HEK293 (cell line): ENCODE results near the gene ORMDL1.

Source experiments
- ZFP69B ChIP-seq: fragments of 450-650 bp; formaldehyde crosslinking; IDR thresholded peaks from 2 replicates; pipeline ENCODE4 v1.5.1; 2016; ENCODE audit warnings: missing biosample characterization, missing genetic modification characterization
- ZNF18 ChIP-seq: fragments of 450-650 bp; formaldehyde crosslinking; IDR thresholded peaks from 2 replicates; pipeline ENCODE4 v1.5.1; 2016; ENCODE audit warnings: missing biosample characterization, missing genetic modification characterization
- ZNF37A ChIP-seq: fragments of 450-650 bp; IDR thresholded peaks from 2 replicates; pipeline ENCODE4 v1.5.1; 2018; ENCODE audit warnings: missing biosample characterization, missing genetic modification characterization
- TF ChIP-seq, protein P1 (sequence below): fragments of 450-650 bp; formaldehyde crosslinking; IDR thresholded peaks from 2 replicates; pipeline ENCODE4 v1.5.1; 2016; ENCODE audit warnings: missing biosample characterization, missing genetic modification characterization
- TF ChIP-seq, protein P2 (sequence below): fragments of 450-650 bp; formaldehyde crosslinking; IDR thresholded peaks from 2 replicates; pipeline ENCODE4 v1.5.1; 2016; ENCODE audit warnings: missing biosample characterization, missing genetic modification characterization
- TF ChIP-seq, protein P3 (sequence below): fragments of 450-650 bp; formaldehyde crosslinking; IDR thresholded peaks from 2 replicates; pipeline ENCODE4 v1.5.1; 2016; ENCODE audit warnings: missing biosample characterization, missing genetic modification characterization

- no peak for TF ChIP-seq ZNF37A (tag by site-specific recombination)
- TF ChIP-seq, protein P1, sequence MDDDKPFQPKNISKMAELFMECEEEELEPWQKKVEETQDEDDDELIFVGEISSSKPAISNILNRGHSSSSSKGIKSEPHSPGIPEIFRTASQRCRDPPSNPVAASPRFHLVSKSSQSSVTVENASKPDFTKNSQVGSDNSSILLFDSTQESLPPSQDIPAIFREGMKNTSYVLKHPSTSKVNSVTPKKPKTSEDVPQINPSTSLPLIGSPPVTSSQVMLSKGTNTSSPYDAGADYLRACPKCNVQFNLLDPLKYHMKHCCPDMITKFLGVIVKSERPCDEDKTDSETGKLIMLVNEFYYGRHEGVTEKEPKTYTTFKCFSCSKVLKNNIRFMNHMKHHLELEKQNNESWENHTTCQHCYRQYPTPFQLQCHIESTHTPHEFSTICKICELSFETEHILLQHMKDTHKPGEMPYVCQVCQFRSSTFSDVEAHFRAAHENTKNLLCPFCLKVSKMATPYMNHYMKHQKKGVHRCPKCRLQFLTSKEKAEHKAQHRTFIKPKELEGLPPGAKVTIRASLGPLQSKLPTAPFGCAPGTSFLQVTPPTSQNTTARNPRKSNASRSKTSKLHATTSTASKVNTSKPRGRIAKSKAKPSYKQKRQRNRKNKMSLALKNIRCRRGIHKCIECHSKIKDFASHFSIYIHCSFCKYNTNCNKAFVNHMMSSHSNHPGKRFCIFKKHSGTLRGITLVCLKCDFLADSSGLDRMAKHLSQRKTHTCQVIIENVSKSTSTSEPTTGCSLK (tag by site-specific recombination): no peak
- no peak for TF ChIP-seq ZNF18 (tag by site-specific recombination)
- TF ChIP-seq, protein P2, sequence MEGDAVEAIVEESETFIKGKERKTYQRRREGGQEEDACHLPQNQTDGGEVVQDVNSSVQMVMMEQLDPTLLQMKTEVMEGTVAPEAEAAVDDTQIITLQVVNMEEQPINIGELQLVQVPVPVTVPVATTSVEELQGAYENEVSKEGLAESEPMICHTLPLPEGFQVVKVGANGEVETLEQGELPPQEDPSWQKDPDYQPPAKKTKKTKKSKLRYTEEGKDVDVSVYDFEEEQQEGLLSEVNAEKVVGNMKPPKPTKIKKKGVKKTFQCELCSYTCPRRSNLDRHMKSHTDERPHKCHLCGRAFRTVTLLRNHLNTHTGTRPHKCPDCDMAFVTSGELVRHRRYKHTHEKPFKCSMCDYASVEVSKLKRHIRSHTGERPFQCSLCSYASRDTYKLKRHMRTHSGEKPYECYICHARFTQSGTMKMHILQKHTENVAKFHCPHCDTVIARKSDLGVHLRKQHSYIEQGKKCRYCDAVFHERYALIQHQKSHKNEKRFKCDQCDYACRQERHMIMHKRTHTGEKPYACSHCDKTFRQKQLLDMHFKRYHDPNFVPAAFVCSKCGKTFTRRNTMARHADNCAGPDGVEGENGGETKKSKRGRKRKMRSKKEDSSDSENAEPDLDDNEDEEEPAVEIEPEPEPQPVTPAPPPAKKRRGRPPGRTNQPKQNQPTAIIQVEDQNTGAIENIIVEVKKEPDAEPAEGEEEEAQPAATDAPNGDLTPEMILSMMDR: no peak
- TF ChIP-seq, protein P3, sequence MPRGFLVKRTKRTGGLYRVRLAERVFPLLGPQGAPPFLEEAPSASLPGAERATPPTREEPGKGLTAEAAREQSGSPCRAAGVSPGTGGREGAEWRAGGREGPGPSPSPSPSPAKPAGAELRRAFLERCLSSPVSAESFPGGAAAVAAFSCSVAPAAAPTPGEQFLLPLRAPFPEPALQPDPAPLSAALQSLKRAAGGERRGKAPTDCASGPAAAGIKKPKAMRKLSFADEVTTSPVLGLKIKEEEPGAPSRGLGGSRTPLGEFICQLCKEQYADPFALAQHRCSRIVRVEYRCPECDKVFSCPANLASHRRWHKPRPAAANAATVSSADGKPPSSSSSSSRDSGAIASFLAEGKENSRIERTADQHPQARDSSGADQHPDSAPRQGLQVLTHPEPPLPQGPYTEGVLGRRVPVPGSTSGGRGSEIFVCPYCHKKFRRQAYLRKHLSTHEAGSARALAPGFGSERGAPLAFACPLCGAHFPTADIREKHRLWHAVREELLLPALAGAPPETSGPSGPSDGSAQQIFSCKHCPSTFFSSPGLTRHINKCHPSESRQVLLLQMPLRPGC: no peak
- TF ChIP-seq ZFP69B (tag by site-specific recombination): no peak
Observed at GRCh38 chr2:189826039-189826438, 41.9 kb upstream of the ORMDL1 start.
